HepG2 (cell line): Measurements from ENCODE around the gene SAMD4A.

ENCODE experiments used
- ATF4 ChIP-seq, 2 experiments: fragments of 450-650 bp in 1 of 2; sonication (generic) in 1 of 2; formaldehyde crosslinking; IDR thresholded peaks; 2 replicates each; pipeline versions ENCODE4 v1.5.0 to v1.8.0; 2020 to 2022; ENCODE audit warnings: mild to moderate bottlenecking in 1 of 2, missing genetic modification reagents in 1 of 2
- HDAC2 ChIP-seq: sonication (generic); formaldehyde crosslinking; IDR thresholded peaks from 2 replicates; pipeline ENCODE4 v1.4.0; 2020; ENCODE audit warnings: missing genetic modification reagents
- MTA3 ChIP-seq: sonication (generic); formaldehyde crosslinking; IDR thresholded peaks from 2 replicates; pipeline ENCODE4 v1.4.0; 2020; ENCODE audit warnings: missing genetic modification reagents
- ZEB1 ChIP-seq: IDR thresholded peaks from 2 replicates; pipeline ENCODE4 v1.6.1; 2012; ENCODE audit warnings: mild to moderate bottlenecking, low read depth, inconsistent platforms; ENCODE audit not compliant: insufficient replicate concordance
- ZNF274 ChIP-seq: sonication (generic); formaldehyde crosslinking; IDR thresholded peaks from 2 replicates; pipeline ENCODE4 v1.5.1; 2020; ENCODE audit warnings: mild to moderate bottlenecking, missing genetic modification reagents
- ZNF850 ChIP-seq: sonication (generic); formaldehyde crosslinking; conservative IDR thresholded peaks from 2 replicates; pipeline ENCODE4 v1.9.0; 2021; ENCODE audit warnings: mild to moderate bottlenecking, missing genetic modification reagents
- TF ChIP-seq, protein P1 (sequence below): sonication (generic); formaldehyde crosslinking; IDR thresholded peaks from 2 replicates; pipeline ENCODE4 v1.5.0; 2020; ENCODE audit warnings: mild to moderate bottlenecking, missing genetic modification reagents, moderate library complexity
- TF ChIP-seq, protein P2 (sequence below): sonication (generic); formaldehyde crosslinking; IDR thresholded peaks from 2 replicates; pipeline ENCODE4 v1.4.0; 2020; ENCODE audit warnings: missing genetic modification reagents, mild to moderate bottlenecking, borderline replicate concordance

DNA sequence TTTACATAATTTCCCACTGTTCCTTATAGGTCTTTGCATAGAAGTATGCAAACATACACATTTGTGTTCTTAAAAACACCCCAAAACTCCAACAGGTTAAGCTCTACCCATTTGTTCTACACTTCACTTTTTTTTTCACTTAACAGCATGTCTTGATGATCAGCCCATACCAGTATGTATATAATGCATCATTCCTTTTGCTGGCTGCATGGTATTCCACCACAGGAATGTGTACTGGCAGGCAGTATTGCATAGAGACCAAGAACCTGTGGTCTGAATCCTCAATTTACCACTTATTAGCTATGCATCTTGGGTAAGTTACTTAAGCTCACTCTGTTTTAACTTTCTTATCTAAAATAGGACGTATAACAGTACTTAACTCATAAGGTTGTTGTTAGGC, 65.5 kb downstream of the SAMD4A start:
- TF ChIP-seq ZEB1, result no peak
- TF ChIP-seq, protein P1, sequence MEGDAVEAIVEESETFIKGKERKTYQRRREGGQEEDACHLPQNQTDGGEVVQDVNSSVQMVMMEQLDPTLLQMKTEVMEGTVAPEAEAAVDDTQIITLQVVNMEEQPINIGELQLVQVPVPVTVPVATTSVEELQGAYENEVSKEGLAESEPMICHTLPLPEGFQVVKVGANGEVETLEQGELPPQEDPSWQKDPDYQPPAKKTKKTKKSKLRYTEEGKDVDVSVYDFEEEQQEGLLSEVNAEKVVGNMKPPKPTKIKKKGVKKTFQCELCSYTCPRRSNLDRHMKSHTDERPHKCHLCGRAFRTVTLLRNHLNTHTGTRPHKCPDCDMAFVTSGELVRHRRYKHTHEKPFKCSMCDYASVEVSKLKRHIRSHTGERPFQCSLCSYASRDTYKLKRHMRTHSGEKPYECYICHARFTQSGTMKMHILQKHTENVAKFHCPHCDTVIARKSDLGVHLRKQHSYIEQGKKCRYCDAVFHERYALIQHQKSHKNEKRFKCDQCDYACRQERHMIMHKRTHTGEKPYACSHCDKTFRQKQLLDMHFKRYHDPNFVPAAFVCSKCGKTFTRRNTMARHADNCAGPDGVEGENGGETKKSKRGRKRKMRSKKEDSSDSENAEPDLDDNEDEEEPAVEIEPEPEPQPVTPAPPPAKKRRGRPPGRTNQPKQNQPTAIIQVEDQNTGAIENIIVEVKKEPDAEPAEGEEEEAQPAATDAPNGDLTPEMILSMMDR (CRISPR knock-in tag), result no peak
- TF ChIP-seq MTA3, result no peak
- no peak for TF ChIP-seq HDAC2
- TF ChIP-seq ZNF274 (CRISPR knock-in tag), result no peak
- TF ChIP-seq, protein P2, sequence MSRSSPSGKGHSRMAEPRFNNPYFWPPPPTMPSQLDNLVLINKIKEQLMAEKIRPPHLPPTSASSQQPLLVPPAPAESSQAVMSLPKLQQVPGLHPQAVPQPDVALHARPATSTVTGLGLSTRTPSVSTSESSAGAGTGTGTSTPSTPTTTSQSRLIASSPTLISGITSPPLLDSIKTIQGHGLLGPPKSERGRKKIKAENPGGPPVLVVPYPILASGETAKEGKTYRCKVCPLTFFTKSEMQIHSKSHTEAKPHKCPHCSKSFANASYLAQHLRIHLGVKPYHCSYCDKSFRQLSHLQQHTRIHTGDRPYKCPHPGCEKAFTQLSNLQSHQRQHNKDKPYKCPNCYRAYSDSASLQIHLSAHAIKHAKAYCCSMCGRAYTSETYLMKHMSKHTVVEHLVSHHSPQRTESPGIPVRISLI, result no peak
- TF ChIP-seq ATF4 (CRISPR knock-in tag; IDR thresholded peaks at IDR 0.05), result no peak
- TF ChIP-seq ZNF850 (CRISPR knock-in tag), result no peak
